CD4-positive, alpha-beta T cell treated with Interferon alpha-2 for 1 hour (primary cell): ENCODE measurements around the gene EYS.

Experiments used
- DNase-seq, 2 donors: peaks; one replicate each; pipeline ENCODE4 v3.0.0-alpha.2; 2020 to 2022

EYS gene

DNA sequence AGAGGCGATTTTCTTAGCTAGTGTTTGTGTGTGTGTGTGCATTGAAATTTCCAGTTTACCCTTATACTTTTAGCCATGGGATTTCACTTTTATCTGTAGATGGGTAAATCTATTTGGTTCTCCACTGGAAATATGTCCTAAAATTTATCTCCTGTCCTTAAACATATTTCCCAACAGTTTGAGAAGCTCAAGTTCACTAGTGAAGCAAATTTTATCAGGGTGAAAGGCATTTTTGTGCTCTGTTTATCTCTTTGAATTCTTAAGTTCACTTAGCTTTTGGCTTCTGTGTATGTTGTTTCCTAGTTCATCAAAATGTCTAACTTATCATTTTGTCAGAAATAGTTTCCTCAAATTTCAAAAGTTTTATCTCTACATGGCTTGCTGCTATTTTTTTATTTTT lies 1509.8 kb downstream of the EYS start:
- no peak for DNase-seq

DNA sequence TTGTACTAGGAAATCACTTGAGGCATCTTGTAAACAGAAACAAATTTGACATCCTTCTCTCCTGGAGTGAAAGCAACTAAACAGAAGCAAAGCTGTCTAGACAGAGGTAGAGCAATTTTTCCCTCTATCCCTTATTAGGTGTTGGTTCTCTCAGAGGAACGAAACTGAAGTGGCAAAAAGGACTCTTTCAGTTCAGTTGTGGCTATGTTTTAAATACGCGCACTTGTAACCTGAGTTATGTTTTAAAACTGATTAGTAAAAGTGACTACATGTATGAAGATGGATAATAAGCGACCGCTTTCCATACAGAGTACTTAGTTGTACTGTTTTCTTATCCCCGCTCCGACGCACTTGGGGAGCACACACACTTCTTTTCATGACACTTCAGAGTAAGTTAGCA lies 1520.4 kb downstream of the EYS start:
- no peak for DNase-seq

DNA sequence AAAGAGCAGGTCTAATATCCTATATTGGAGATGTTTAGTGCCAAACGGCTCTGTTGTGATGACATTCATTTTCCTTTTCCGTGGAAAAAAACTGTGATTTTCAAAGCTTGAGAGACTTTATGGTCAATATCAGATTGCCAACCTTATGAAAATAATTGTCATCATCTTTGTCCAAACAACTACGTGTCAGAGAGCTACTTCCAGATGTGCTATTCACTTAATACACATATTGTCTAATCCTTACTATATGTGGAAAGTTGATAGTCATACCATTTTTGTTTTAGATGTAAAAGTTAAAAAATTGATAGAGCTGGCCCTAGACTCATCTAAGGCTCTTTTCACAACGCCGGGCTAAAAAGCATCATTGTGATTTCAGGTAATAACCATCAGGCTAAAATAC lies 1521.4 kb downstream of the EYS start:
- no peak for DNase-seq

- DNase-seq = no peak
These were observed 1531.7 kb downstream of the EYS start for GRCh38 chr6:64175296-64175695.

- no peak for DNase-seq
These were observed 1536.7 kb downstream of the EYS start for GRCh38 chr6:64170316-64170715.

DNA sequence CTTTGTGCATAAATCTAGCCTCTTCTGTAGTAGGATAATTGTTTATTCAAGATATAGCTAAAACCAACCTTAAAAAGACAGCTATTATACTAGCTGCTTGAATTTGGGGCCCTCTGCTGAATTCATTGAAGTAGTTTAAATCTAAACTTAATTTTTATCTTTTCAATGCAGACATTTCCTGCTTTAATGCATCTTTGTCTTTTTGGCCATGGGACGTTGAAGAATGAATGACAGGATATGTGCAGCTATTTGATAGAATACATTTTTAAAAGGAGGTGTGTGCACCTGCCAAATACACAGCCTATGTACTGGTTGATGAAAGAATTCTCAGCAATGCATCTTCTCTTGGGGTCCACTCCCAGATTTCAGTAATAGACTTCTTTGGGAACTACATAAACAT lies 1546.5 kb downstream of the EYS start:
- DNase-seq = no peak

DNA sequence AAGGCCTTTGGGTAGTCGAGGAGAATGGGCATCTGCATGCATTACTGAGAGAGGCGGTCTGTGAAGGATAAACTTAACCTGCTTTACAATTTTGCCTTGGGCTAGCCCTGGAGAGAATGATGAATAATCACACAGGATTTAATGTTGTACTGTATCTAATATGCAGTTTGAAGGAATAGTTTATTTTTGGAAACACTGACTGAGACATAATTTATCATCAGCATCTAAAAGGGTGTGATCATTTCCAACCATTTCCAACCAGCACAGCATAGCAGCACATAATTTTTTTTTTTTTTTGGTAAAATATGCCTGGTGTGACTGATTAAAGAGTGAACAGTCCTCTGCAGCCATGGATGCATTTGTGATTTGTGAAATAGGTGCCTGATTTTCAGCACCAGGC lies 1552.0 kb downstream of the EYS start:
- DNase-seq = no peak

DNA sequence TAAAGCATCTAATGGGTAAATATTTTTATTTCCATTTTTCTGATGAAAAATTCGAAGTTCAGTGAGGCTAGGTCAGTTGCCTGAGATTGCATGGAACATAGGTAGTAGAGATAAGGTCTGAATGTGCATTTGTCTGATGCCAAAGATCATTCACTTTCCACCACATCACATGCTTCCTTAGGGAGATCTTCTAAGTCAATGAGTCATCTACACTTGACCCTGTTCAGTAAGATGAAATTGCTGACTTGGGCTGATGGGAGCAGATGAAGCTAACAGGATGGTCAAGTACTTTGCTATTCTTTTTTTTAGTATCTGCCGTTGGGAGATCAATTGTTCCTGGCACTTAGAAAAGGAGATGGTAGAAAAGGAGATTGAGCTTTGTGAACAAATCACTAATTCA lies 1560.2 kb downstream of the EYS start:
- DNase-seq = no peak

- DNase-seq = no peak
These were observed 1560.9 kb downstream of the EYS start for GRCh38 chr6:64146094-64146493.

DNA sequence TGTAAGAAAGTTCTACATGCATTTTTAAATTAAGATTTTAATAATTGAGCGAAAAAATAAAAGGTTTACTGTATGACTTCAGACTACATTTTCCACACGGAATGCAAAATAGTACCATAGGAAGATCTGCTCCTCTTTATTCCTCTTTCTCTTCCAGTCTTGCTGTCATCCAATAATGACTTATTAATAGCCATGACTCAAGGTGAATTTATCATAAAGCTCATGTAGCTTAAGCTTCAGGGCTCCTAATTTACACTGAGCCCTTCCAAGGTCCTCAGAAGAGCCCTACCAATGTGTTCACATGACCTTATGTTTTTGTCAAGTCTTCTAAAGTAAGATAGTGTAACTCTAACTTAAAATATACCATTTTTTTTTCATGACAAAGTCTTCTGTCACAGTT lies 1561.4 kb downstream of the EYS start:
- DNase-seq = no peak

GRCh38 chr6:64143101-64143500 lies 1563.9 kb downstream of the EYS start:
- DNase-seq = no peak

GRCh38 chr6:64141680-64142079 lies 1565.3 kb downstream of the EYS start:
- DNase-seq = no peak

- DNase-seq = no peak
These were observed 1578.6 kb downstream of the EYS start for GRCh38 chr6:64128301-64129024.

GRCh38 chr6:64123761-64124633 lies 1583.0 kb downstream of the EYS start:
- no peak for DNase-seq

DNA sequence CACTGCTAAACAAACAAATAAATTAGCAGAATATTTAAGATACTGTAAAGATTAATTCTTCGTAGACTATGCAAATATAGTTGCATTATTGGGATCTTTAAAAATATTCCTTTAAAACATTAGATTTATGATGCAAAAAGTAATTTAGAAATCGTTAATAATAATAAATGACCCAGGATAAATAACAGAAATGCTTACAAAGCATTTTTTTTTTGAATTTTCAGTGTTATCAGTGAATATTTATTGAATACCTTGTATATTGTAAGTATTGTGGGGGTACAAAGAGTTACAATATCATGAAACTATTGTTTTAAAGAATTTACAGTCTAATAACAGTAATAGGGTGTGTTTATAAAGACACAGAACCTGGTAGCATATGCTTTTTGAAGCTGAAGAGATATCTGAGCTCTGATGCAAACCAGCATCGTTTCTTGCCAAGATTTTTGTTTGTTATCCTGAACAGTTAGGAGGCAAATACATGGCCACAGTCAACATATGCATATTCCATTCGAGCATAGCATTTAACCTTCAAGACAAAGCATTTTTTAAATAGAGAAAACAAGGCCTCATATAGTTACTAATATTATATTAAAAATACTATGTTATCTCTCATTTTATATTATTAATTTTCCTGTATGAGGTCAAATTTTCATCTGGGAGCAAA lies 1584.2 kb downstream of the EYS start:
- DNase-seq = no peak

- DNase-seq = no peak
These were observed 1585.9 kb downstream of the EYS start for GRCh38 chr6:64121011-64121565.

GRCh38 chr6:64113704-64114103 lies 1593.3 kb downstream of the EYS start:
- DNase-seq = no peak

DNA sequence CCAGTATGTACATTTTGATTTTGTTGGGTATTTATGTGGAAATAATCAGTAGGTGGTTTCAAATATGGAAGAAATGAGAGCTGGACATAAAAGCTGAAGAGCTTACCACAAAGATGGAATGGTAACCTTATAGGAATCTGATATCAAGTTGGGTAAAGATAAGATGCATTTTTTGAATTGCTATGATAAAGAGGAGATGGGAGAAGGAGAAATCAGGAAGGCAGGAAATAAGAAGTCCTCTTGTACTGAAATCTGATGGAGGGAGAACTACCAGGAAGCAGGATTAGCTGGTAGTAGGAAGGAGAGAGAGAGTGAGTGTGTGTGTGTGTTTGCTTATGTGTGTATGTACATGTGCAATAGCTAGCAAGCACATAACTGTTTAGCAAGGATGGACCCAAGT lies 1603.0 kb downstream of the EYS start:
- DNase-seq = no peak

GRCh38 chr6:64103480-64103879 lies 1603.5 kb downstream of the EYS start:
- no peak for DNase-seq

DNA sequence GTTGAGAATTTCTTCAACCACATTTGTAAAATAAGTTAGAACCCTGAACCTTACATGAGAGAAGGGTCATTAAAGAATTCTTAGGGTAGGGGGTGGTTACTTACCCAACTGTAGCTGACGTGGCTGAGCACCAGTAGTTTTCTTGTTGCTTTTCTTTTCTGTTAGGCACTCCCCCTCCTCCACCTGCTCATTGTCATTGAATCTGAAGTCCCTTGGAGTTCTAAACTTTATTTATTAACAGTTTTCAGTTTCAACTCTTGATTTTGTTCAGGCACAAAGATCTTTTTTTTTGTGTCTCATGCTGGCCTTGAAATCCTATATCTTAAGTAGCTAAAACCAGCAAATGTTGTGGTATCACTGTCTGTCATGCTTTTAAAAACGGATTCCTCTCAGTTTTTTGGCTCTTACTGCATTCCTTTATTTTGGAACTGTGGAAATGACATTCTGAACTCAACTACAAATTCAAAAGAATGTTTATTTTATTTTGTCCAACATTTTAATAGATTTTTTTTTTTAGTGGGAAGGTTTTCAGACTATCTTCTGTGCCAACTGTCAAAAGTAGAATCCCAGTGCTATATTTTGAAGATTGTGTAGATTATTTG lies 1606.2 kb downstream of the EYS start:
- DNase-seq = no peak

DNA sequence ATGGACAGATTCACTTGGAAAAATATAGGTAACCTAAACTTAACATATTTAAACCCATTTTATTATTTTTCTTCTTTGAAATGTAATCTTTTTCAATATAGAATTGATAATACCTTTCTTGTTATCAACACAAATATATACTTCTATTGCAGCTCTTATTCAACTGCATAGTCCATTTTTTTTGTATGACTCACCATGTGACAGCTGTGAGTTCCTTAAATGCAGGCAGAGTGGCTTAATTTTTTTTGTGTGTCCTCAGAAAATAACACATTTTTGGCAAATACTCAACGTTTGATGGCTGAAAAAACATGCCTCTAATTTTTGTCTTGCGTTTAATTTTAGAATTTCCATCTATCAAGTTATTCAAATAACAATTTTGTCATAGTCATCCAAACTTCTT lies 1616.7 kb downstream of the EYS start:
- DNase-seq = no peak

GRCh38 chr6:64085126-64085525 lies 1621.9 kb downstream of the EYS start:
- no peak for DNase-seq

DNA sequence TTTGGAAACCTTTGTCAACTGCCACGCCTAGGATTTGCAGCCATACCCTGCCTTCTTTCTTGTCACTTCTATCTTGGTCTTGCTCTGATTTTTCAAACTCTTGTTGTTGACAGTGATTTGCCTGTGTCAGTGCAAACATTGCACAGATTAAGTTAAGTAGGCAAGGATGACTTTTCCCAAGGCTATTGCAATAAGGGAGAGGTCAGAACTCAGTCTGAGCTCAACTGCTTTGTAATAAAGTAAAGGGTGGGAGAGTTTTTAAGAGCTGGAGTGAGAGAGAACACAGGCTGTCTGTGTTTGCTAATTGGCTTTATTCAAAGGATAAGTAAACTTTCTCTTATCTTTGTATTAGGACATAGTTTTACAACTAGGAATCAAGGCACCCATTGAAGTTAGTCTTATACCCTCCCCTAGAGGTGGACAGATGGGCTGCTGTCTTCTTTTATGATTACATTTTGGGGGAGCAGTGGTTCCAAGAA lies 1622.8 kb downstream of the EYS start:
- no peak for DNase-seq
